HG03442 (cell line): ENCODE measurements around the gene FGG.
"Not testable (repeated sequence)": the region's sequence is repeated elsewhere in the genome, so short reads cannot be mapped to it uniquely, and the experiment has no call there.

Source experiments
- ATAC-seq: cut with Tn5 transposase; IDR thresholded peaks from one replicate; pipeline ENCODE4 v1.9.1; 2021; ENCODE audit warnings: mild to moderate bottlenecking, moderate library complexity; ENCODE audit not compliant: unreplicated experiment

The FGG gene

DNA sequence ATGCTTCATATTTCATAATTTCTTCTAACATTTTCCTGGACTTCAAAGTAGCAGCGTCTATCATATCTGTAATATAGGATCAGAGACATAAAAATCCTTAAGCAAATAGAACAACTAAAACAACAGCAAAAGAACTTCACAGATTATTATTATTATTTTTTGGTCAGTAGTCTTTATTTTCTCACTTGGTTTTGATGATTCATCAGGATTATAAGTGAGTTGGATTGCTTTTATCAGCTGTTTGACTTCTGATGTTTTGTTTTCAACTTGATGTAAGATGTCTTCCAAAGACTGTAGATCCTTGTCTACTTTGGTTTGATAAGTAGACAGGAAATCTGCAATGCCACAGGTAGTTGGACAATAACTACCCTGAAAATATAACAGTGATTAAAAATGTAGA lies 623 bp downstream of the FGG start:
- no peak for ATAC-seq

DNA sequence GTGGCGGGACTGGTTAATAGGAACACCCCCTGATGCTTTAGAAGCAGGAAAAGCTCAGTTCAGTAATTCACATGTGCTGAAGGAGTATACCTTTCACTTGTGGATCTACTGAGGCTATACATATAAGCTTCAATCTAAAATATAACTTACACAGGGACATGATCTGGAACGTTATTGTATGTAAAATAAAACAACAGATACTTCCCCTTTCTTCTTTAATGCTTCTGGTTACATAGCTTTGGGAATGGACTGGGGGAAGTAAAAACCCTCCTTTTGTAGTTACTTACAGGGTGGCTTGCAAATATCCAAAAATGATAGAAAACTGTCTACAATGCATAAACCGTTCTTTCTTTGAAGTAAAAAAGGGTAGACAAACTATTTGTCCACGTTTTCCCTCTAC lies 1.9 kb downstream of the FGG start:
- ATAC-seq = no peak

DNA sequence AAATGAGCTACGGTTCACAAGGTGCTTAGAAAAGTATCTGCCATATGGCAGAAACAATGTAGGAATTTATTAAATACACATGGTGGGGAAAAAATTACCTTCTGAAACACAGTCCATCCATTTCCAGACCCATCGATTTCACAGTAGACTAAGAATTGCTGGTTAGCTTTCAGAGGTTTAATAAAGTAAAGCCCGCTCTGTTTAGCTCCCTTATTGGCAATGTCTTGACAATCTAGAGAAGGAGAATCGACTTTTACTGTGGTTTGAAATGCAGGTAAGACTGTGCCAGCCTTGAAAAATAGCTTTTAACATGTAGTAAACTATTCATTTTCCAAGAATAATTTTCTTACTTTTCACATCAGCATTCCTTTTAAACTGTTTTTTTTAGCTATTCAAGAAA lies 2.9 kb downstream of the FGG start:
- no peak for ATAC-seq

DNA sequence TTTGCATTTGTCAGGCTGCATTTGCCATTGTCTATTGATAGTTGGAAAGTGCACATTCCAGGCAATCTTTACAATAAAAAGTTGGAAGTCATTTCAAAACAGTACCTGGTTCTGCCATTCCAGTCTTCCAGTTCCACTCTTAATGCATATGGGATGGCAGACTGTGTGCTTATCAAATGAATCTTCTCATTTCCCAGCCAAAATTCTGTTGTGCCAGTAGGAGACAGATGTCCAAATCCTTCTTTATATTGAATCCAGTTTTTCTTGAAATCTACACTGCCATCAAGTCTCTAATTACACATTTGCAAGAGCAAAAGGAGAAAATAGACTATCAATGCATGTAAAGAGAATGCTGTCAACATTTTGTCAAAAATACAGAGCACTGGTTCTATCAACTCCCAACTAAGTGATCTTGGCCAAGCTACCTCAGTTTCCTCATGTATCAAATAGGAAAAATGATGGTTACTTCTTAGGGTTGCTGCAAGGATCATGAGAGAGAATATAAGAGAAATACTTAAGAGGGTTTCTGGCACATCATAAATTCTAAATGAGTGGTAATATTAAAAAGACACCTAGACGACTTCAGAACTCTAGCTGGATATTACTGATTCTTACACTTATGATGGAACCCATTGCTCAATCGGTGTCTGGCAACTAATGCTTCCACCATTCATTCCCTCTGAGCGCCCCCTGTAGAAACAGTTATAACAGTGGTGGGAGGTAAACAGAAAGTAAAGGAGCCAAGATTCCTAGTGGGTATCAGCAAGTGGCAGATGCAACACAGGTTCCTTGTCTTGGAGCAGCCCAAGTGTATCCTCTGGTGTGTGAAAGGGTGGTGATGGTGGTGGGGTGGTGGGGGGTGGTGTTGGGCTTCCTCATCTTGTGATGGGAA lies 3.8 kb downstream of the FGG start:
- ATAC-seq = no peak

DNA sequence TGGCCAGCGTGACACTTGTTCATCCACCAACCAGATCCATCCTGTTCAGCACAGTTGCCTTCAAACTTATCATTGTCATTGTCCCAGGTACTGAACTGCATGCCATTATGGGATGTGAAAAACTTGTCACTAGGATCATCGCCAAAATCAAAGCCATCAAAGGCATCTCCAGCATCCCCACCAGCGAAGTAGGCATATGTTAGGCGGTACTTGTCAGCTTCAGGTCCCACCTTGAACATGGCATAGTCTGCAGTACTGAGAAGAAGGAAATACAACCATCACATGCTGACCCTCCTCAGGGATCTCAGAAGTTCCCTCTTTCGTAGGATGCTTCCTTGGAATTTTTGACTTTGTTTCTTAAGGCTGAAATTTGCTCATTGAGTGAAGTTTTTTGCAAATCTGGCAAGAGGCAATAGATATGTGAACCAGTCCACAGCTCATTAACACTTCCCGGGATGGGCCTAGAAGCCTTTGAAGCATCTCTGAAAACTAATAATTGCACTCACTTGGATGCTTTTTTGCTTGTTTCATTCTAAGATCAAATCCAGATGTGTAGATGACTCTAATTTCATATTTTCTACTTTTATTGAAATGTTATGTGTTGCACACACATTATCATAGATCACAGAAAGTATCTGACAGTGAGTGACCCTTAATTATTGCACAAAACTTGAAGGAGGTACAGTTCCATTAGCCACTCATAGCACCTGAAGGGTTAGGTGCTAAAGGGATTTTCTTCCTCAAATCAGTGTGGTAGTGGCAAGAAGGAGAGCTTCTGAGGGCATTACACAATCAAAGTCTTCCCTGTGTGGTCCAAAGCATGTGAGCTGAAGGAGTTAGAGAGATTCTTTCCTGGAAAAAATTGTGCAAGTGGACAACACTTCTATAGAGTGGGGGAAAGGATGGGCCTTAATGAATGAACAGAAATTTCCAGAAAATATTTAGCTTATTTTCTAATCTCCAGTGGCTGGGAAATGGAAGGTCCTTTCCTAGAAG lies 5.4 kb downstream of the FGG start:
- no peak for ATAC-seq

DNA sequence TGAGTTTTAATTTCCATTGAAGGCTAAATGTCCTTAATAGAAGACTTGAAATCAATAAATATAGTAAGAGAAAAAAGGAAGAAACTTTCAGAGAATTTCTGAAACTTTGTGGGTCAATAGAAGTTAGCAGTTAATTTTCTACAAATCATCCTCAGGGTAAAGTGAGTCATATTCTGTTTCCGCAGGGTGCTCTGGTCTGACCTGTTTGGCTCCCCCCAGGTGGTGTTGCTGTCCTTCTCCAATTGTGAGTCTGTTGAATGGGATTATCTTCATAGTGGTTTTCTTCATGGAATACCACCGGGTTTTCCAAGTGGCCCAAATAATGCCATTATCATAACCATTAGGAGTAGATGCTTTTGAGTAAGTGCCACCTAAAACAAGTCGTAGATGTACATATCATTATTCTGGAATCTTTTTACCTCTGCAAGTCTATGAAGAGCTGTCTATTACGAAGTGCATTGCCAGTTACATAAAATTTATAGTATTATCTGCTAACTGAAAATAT lies 7.7 kb downstream of the FGG start:
- ATAC-seq = no peak

DNA sequence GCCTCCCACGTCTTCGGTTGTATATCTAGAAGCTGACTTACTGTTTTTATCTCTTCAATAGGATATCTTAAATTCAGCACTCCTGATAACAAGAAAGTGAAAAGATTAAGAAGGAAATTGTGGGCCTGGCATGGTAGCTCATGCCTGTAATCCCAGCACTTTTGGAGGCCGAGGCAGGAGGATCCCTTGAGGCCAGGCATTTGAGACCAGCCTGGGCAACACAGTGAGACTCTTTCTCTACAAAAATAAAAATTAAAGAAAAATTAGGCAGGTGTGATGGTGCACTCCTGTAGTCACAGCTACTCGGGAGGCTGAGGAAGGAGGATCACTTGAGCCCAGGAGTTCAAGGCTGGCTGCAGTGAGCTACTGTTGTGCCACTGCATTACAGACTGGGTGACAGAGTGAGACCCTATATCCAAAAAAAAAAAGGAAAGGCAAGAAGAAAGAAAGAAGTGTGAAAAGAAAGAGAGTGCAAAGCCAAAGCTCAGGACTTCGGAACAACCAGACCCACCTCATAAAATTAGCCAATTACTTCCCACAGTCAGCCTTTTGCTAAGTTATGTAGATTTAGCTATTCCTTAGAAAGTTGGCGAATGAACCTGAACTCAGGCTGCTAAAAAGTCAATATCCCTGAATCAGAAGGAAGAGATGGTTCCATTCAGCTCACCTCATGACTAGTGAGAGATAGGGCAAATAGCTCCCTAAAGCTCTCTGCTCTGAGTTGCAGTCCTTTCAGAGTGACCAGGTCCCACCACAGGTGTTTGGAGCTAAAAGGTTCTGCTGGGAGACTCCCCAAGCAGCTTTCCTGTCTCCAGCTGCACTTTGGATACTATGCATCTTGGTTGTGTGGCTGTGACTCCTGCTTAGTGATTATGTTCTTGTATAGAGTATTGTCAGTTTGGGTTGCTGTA lies 9.2 kb downstream of the FGG start:
- no peak for ATAC-seq

DNA sequence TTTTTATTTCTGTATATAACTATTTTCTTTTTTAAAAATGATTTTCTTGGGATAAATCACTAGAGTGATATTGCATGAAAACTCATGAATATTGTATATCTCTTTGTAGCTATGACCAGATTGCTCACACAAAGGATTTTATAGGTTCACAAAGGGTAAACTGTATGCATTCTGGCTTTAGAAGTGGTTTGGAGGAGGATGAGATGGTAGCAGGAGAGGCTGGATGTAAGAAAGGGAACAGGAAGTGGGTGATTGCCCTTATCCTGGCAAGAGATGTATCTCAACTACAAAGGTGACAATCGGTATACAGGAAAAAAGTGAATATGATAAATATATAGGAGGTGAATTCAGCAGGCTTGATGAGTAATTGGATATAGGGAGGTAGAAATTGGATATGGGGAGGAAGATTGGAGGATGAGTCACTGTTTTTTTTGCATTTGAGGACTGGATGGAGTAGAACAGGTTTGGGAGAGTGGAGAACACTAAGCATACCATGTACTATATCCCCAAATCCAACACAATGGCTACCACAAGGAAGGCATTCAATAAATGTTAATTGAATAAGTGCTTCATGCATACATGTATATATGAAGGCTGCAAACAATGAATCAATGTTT lies 9.9 kb downstream of the FGG start:
- ATAC-seq = no peak

DNA sequence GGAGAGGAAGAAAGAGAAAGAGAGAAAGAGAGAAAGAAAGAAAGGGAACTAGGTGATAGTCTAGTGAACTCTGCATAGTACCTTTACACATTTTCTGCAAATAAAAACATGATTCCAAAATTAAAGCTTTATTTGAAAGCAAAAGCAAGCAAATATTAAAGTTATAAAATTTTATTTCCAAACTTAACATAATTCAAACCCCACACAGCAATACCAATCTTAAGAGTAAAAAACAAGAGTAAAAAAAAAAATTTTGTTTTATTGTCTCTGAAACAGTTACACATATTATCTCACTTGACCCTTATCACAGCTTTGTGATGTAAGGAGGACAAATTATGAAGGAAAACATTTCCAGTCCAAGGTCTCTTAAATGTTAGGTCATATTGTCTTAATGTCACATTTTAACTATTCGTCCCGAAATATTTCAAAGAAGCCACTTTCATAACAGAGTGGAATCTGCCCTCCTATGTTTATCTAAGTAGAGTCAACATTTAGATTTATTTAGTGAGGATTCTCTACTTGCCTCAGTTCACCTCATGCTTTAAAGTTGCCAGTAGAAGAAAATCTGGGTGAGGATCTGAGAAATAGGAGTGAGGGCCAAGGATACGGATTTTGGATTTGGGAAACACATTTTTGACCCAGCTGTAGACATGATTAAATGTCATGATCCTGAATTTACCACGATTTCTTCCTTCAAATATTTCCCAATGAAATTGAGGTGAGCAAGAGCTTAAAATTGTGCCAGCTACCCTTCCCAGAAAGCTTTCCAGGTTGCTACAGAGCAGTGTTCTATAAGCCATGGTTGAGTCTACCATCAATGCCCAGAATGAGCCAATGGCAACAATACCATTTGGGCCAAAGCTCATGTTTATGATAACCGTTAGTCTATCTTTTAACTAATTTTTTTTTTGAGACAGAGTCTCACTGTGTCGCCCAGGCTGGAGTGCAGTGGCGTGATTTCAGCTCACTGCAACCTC lies 14.4 kb downstream of the FGG start:
- no peak for ATAC-seq

DNA sequence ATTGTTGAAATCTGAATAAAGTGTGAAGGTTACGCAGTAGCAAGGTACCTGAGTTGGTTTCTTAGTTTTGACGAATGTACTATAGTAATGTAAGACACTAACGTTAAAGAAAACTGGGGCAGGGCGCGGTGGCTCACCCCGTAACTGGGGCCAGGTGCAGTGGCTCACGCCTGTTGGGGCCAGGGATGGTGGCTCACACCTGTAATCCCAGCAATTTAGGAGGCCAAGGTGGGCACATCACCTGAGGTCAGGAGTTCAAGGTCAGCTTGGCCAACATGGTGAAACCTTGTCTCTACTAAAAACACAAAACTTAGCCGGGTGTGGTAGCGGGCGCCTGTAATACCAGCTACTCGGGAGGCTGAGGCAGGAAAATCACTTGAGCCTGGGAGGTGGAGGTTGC lies 15.2 kb downstream of the FGG start:
- ATAC-seq = not testable (repeated sequence)

DNA sequence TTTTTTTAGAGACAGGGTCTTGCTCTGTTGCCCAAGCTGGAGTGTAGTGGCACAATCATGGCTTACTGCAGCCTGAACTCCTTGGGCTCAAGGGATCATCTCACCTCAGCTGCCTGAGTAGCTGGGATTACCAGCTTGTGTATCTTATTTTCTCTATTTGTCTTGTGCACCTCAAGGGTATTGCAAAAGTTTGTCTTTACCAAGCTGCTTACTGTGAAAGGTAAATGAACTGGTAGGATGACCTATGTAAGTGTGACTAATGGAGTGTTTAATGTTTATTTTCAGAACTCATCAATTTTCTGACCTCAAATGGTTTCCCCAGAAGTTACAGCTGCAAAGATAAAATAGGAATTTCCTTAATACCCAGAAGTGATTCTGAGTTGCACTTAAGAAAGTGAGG lies 16.6 kb downstream of the FGG start:
- no peak for ATAC-seq

DNA sequence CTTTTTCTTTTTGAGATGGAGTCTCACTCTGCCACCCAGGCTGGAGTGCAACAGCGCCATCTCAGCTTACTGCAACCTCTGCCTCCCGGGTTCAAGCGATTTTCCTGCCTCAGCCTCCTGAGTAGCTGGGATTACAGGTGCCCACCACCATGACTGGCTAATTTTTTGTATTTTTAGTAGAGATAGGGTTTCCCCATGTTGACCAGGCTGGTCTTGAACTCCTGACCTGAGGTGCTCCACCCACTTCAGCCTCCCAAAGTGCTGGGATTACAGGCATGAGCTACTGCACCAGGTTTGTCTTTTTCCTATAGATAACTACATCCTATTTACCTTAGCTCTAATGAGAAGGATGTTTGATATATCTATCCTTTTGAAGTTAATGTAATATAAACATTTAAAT lies 18.1 kb downstream of the FGG start:
- not testable (repeated sequence) for ATAC-seq

DNA sequence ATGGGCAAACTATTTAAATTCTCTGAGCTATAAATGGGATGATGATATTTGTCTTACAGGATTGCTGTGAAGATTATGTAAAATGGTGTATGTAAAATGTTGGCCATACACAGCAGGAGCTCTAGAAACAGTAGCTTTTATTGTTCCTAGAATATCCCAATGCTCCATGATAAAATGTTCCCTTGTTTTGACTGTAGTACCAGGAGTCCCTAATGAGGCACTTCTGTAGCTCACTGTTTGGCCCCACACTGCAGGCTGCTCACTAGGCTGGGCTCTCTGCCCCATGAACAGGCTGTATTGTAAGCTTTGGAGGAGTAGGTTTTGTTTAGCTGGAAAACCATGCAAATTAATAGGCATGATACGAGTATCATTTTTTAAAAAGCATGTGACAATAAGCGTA lies 18.6 kb downstream of the FGG start:
- no peak for ATAC-seq

DNA sequence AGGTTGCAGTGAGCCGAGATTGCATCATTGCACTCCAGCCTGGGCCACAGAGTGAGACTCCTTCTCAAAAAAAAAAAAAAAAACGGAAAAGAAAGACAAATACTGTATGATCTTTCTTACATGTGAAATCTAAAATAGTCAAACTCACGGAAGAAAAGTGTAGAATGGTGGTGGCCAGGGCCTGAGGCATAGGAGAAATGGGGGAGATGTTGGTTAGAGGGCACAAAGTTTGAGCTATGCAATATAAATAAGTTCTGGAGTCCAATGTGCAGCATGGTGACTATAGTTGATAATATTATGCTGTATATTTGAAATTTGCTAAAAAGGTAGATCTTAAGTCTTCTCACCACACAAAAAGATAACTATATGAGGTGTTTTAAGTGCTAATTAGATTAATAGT lies 20.6 kb downstream of the FGG start:
- ATAC-seq = no peak

DNA sequence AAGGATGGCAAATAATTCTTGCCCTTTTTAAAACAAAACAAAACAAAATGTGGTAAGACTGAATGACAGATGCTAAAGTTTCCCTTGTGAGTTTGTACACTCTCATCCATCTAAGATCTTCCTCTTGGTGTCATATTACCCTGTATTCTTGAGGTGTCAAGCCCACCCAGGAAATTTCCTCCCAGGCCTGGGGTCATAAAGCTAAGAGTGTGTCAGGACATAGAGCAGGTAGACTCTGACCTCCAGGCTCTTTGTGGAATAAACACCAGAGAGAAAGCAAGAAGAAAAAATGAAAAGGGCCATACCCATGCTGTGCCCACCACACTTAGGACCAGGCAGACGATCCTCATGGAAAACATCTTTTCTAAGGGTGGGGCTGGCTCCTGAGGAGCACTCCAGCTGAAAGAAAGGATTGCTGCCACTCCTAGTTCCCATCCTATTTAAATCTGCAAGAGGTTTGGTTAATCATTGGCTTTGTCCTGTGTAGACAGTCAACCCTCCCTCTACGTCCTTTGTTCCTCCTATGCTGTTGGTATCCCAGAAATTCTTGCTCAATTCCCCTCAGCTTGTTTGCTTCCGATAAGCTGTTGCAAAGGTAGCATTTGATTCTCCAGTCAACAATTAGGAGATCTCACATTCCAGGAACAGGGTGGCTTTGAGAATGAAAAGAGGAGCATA lies 22.0 kb downstream of the FGG start, which contains the start of gene FGA:
Gene FGA, minus strand, starts transcription at position 414 of the 678 bp plus-strand sequence. Its CDS starts 55 bp downstream, at position 359.
- no peak for ATAC-seq

DNA sequence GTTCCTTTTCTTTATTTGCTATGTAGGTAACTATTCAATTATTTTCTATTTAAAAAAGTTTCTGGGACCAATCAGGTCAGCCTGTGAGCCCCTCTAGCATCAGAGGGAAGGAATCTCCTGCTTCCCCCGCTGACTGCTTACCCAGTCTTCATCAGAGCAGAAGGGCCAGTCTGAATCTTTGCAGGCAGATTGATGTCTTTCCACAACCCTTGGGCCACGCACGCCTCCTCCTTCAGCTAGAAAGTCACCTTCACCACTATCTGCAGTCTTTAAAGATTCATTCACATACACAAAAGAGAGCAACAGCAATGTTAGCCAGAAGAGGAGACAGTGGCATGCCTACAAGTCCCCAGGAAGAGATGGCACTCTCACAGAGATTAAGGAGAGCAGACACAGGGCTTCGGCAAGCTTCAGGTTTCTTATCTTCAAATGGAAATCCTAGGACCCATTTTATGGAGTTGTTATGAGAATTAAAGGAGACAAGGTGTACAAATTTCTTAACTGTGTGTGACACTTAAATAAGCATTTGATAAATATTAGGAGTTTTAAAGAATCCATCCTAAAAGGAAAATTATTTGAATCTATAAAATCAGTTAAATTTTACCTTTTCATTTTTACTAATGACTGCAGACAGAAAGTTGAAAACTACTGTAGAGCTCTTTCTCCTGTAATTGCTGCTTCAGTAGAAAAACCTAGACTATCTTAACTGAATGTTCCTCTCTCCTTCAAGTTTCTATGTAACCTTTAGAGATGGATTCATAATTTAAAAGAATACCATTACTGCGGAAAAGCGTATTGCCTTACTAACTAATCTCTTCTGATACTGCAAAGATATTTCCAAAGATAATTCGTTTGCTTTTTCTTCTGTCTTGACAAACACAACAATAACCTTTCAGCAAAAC lies 22.9 kb downstream of the FGG start:
- ATAC-seq = no peak

DNA sequence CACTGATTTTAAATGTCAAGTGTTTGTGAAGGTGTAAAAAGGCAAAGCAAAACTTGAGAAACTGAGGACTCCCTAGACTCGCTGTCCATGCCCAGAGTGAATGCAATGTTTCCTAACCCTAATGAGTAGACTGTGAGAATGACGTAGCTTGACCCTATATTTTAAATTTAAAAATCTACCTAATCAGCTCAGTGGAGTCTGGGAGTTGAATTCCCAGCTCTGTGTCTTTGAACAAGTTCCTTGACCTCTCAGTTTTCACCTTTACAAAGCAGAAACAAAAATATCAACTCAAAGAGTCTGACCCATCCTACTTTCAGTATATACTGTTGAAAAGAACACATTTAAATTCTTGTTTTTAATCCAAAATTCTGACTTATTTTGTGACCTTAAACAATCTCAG lies 24.3 kb downstream of the FGG start:
- no peak for ATAC-seq
